ACC112 (cell line): ENCODE data around the gene NOX5.
A peak's percentile ranks its signal among the peaks of the same experiment; 100 is the strongest.
"Not testable (repeated sequence)": the region's sequence is repeated elsewhere in the genome, so short reads cannot be mapped to it uniquely, and the experiment has no call there.

Experiments
- H2AFZ ChIP-seq: fragments of 200-600 bp; sonication (generic); one replicate; pipeline ENCODE4 v1.6.0; 2017; ENCODE audit warnings: antibody characterized with exemption, low read length; ENCODE audit not compliant: unreplicated experiment
- H3K27ac ChIP-seq: fragments of 200-600 bp; sonication (generic); 2 replicates; pipeline ENCODE4 v1.5.1; 2014; ENCODE audit warnings: low read depth, mild to moderate bottlenecking, antibody characterized with exemption, low read length, moderate library complexity
- H3K27me3 ChIP-seq: fragments of 200-600 bp; sonication (generic); 2 replicates; pipeline ENCODE4 v1.6.1; 2014; ENCODE audit warnings: mild to moderate bottlenecking, antibody characterized with exemption, low read length, moderate library complexity, mixed read lengths; ENCODE audit not compliant: insufficient read depth
- H3K36me3 ChIP-seq: fragments of 200-600 bp; sonication (generic); 2 replicates; pipeline ENCODE4 v1.6.1; 2016; ENCODE audit warnings: mild to moderate bottlenecking, antibody characterized with exemption, low read length, moderate library complexity, mixed read lengths; ENCODE audit not compliant: insufficient read depth
- H3K4me1 ChIP-seq: fragments of 200-600 bp; sonication (generic); one replicate; pipeline ENCODE4 v1.6.1; 2016; ENCODE audit warnings: low read length, mixed read lengths; ENCODE audit not compliant: insufficient read depth, unreplicated experiment, control insufficient read depth
- H3K4me3 ChIP-seq: fragments of 200-600 bp; sonication (generic); 2 replicates; pipeline ENCODE4 v1.5.1; 2014; ENCODE audit warnings: mild to moderate bottlenecking, low read depth, low read length
- H3K79me2 ChIP-seq: fragments of 200-600 bp; sonication (generic); one replicate; pipeline ENCODE4 v1.6.0; 2016; ENCODE audit warnings: low read length; ENCODE audit not compliant: control insufficient read depth, unreplicated experiment, insufficient read depth

Gene NOX5

GRCh38 chr15:69068157-69068556 lies 53.7 kb downstream of the NOX5 start:
- no peaks in the 10 kb centered on the region for H3K79me2 ChIP-seq
- H3K27ac ChIP-seq: no peak overlapping the region
- H3K36me3 ChIP-seq: no peaks in the 10 kb centered on the region
- no peak overlapping the region for H2AFZ ChIP-seq
- no peaks in the 10 kb centered on the region for H3K4me1 ChIP-seq
- 0 out of 2 replicates have a peak, but pooled peaks cover 4% of the 10 kb centered on the region for H3K27me3 ChIP-seq
- no peak overlapping the region for H3K4me3 ChIP-seq

- not testable (repeated sequence) for H3K27me3 ChIP-seq, H2AFZ ChIP-seq, H3K4me3 ChIP-seq, H3K36me3 ChIP-seq, H3K27ac ChIP-seq, H3K4me1 ChIP-seq, H3K79me2 ChIP-seq
Observed at GRCh38 chr15:69069290-69069689, 54.8 kb downstream of the NOX5 start.

GRCh38 chr15:69069996-69070395 lies 55.5 kb downstream of the NOX5 start:
- Histone ChIP-seq H2AFZ (no peak overlapping the region), H3K4me1 (peaks cover 4% of the 10 kb centered on the region), H3K27ac (no peak overlapping the region), H3K27me3 (0 out of 2 replicates have a peak, but pooled peaks cover 4% of the 10 kb centered on the region), H3K36me3 (no peaks in the 10 kb centered on the region), H3K79me2 (no peaks in the 10 kb centered on the region), H3K4me3 (no peak overlapping the region)

GRCh38 chr15:69070396-69070795 lies 55.9 kb downstream of the NOX5 start:
- Histone ChIP-seq H3K27me3 (0 out of 2 replicates have a peak, but pooled peaks cover 4% of the 10 kb centered on the region), H3K36me3 (no peaks in the 10 kb centered on the region), H2AFZ (no peak overlapping the region), H3K4me1 (peaks cover 6% of the 10 kb centered on the region), H3K79me2 (no peaks in the 10 kb centered on the region), H3K4me3 (no peak overlapping the region), H3K27ac (no peak overlapping the region)

- H3K4me1 ChIP-seq: peaks cover 6% of the 10 kb centered on the region
- no peak overlapping the region for H2AFZ ChIP-seq
- H3K27ac ChIP-seq: no peak overlapping the region
- H3K36me3 ChIP-seq: no peaks in the 10 kb centered on the region
- H3K4me3 ChIP-seq: no peak overlapping the region
- H3K27me3 ChIP-seq: 0 out of 2 replicates have a peak, but pooled peaks cover 4% of the 10 kb centered on the region
- no peaks in the 10 kb centered on the region for H3K79me2 ChIP-seq
Observed at GRCh38 chr15:69071260-69071659, 56.8 kb downstream of the NOX5 start.

GRCh38 chr15:69072906-69073305 lies 58.4 kb downstream of the NOX5 start:
- H3K4me3 ChIP-seq: no peak overlapping the region
- 0 out of 2 replicates have a peak, but pooled peaks cover 4% of the 10 kb centered on the region for H3K27me3 ChIP-seq
- H3K36me3 ChIP-seq: no peaks in the 10 kb centered on the region
- peaks cover 6% of the 10 kb centered on the region for H3K4me1 ChIP-seq
- H2AFZ ChIP-seq: no peak overlapping the region
- H3K27ac ChIP-seq: no peak overlapping the region
- H3K79me2 ChIP-seq: no peaks in the 10 kb centered on the region

- H3K79me2 ChIP-seq: no peaks in the 10 kb centered on the region
- H3K4me3 ChIP-seq: peak overlapping the region; percentile 85
- H3K27me3 ChIP-seq: 0 out of 2 replicates have a peak, but pooled peaks cover 4% of the 10 kb centered on the region
- H3K36me3 ChIP-seq: no peaks in the 10 kb centered on the region
- H2AFZ ChIP-seq: peak overlapping the region; percentile 86
- H3K4me1 ChIP-seq: peaks cover 6% of the 10 kb centered on the region
- H3K27ac ChIP-seq: no peak overlapping the region
Observed at GRCh38 chr15:69074001-69074842, 59.7 kb downstream of the NOX5 start.

GRCh38 chr15:69074843-69075224 lies 60.3 kb downstream of the NOX5 start:
- H3K4me3 ChIP-seq: peak overlapping the region; percentile 85
- H3K36me3 ChIP-seq: no peaks in the 10 kb centered on the region
- H3K27me3 ChIP-seq: 0 out of 2 replicates have a peak, but pooled peaks cover 4% of the 10 kb centered on the region
- peaks cover 6% of the 10 kb centered on the region for H3K4me1 ChIP-seq
- no peak overlapping the region for H3K27ac ChIP-seq
- H2AFZ ChIP-seq: peak overlapping the region; percentile 86
- no peaks in the 10 kb centered on the region for H3K79me2 ChIP-seq

GRCh38 chr15:69075440-69075839 lies 60.9 kb downstream of the NOX5 start:
- no peak overlapping the region for H3K4me3 ChIP-seq
- H2AFZ ChIP-seq: no peak overlapping the region
- no peak overlapping the region for H3K27ac ChIP-seq
- H3K36me3 ChIP-seq: no peaks in the 10 kb centered on the region
- peaks cover 6% of the 10 kb centered on the region for H3K4me1 ChIP-seq
- 0 out of 2 replicates have a peak, but pooled peaks cover 4% of the 10 kb centered on the region for H3K27me3 ChIP-seq
- no peaks in the 10 kb centered on the region for H3K79me2 ChIP-seq

GRCh38 chr15:69076756-69077155 lies 62.3 kb downstream of the NOX5 start:
- Histone ChIP-seq H3K4me1 (peaks cover 19% of the 10 kb centered on the region), H3K27ac (no peak overlapping the region), H3K27me3 (no peaks in the 10 kb centered on the region), H3K4me3 (no peak overlapping the region), H3K79me2 (no peaks in the 10 kb centered on the region), H2AFZ (no peak overlapping the region), H3K36me3 (no peaks in the 10 kb centered on the region)

- Histone ChIP-seq H3K4me1 (peaks cover 31% of the 10 kb centered on the region), H2AFZ (no peak overlapping the region), H3K27me3 (no peaks in the 10 kb centered on the region), H3K36me3 (no peaks in the 10 kb centered on the region), H3K79me2 (no peaks in the 10 kb centered on the region), H3K4me3 (no peak overlapping the region), H3K27ac (no peak overlapping the region)
Observed at GRCh38 chr15:69078638-69079037, 64.1 kb downstream of the NOX5 start.
